SIG-M5 treated with dmso at 0.1 percent for 504 hours (cell line): ENCODE measurements around the gene SLC12A7.

ENCODE experiments used
- DNase-seq: peaks from one replicate; lab custom pipeline; 2025; ENCODE audit not compliant: unreplicated experiment; lab: John Stamatoyannopoulos, UW

The SLC12A7 gene

GRCh38 chr5:1112596-1113331, 901 bp upstream of the SLC12A7 start:
- DNase-seq = no peak

GRCh38 chr5:1111241-1111726, 579 bp downstream of the SLC12A7 start:
- no peak for DNase-seq

- DNase-seq = no peak
Measured at GRCh38 chr5:1110307-1111240, 1.3 kb downstream of the SLC12A7 start.

- no peak for DNase-seq
Measured at GRCh38 chr5:1109542-1110306, 2.1 kb downstream of the SLC12A7 start.

GRCh38 chr5:1108865-1109174, 3.0 kb downstream of the SLC12A7 start:
- DNase-seq = no peak

GRCh38 chr5:1108023-1108864, 3.6 kb downstream of the SLC12A7 start:
- no peak for DNase-seq

GRCh38 chr5:1107167-1108022, 4.5 kb downstream of the SLC12A7 start:
- no peak for DNase-seq

GRCh38 chr5:1106385-1107166, 5.3 kb downstream of the SLC12A7 start:
- no peak for DNase-seq

- DNase-seq = no peak
Measured at GRCh38 chr5:1105350-1106265, 6.3 kb downstream of the SLC12A7 start.

GRCh38 chr5:1104327-1105006, 7.4 kb downstream of the SLC12A7 start:
- no peak for DNase-seq

GRCh38 chr5:1103505-1104326, 8.1 kb downstream of the SLC12A7 start:
- no peak for DNase-seq

GRCh38 chr5:1103093-1103492, 8.8 kb downstream of the SLC12A7 start:
- no peak for DNase-seq

- no peak for DNase-seq
Measured at GRCh38 chr5:1101961-1102713, 9.7 kb downstream of the SLC12A7 start.

- no peak for DNase-seq
Measured at GRCh38 chr5:1100664-1101574, 10.9 kb downstream of the SLC12A7 start.
